Adrenal gland (tissue), 12 donors: Measurements from ENCODE around the gene DARS1. TPM values are rescaled to one million over a fixed set of nuclear protein-coding genes. Genes with fewer than 3 reads are reported as not detected.
"Not testable (repeated sequence)": the region's sequence is repeated elsewhere in the genome, so short reads cannot be mapped to it uniquely, and the experiment has no call there.

Source experiments
- DNase-seq, 7 donors: peaks; one replicate each; pipeline ENCODE4 v3.0.0-alpha.2; 2019 to 2020
- H3K27ac ChIP-seq, 5 donors: fragments of 200-600 bp; sonication (generic) in 4 of 5; 1 replicate in 3 of 5; 2 replicates in 2 of 5; pipeline versions ENCODE4 v1.5.1 to v1.8.0; 2016 to 2020; ENCODE audit warnings: mild to moderate bottlenecking in 1 of 5
- H3K27me3 ChIP-seq: fragments of 200-600 bp; 2 replicates; pipeline ENCODE4 v1.8.0; 2021
- H3K36me3 ChIP-seq, 2 donors: fragments of 200-600 bp; replicated peaks in 1 of 2; 1 replicate in 1 of 2; 2 replicates in 1 of 2; pipeline versions ENCODE4 v1.5.1 to v1.8.0; 2018 to 2022
- H3K4me1 ChIP-seq, 2 donors: fragments of 200-600 bp; replicated peaks in 1 of 2; 1 replicate in 1 of 2; 2 replicates in 1 of 2; pipeline versions ENCODE4 v1.5.1 to v1.8.0; 2018 to 2021
- H3K4me3 ChIP-seq, 4 donors: fragments of 200-600 bp; sonication (generic) in 3 of 4; one replicate each; pipeline ENCODE4 v1.5.1; 2016 to 2018
- H3K9me3 ChIP-seq, 3 donors: fragments of 200-600 bp; sonication (generic) in 1 of 3; replicated peaks in 1 of 3; 1 replicate in 2 of 3; 2 replicates in 1 of 3; pipeline versions ENCODE4 v1.5.1 to v1.8.0; 2016 to 2021
- POLR2A ChIP-seq, 2 donors: fragments of 450-650 bp; IDR thresholded peaks; one replicate each; pipeline ENCODE4 v1.6.1; 2017; ENCODE audit warnings: antibody characterized with exemption in 2 of 2, mild to moderate bottlenecking in 2 of 2, moderate library complexity in 1 of 2
- WGBS, 4 donors: extraction: QIAGEN DNeasy Blood & Tissue Kit in 2 of 4; methylation state at CpG; one replicate each; pipeline versions ENCODE4 v1.1.5 to v1.1.7; 2013 to 2017; 5-methylcytosine and 5-hydroxymethylcytosine counted together
- intact Hi-C, 2 donors: fragments of 100-400 bp; cut with DNase I; formaldehyde crosslinking; loops; one replicate each; pipeline versions ENCODE4 v1.14.1 to v1.15.0; 2022 to 2023
- polyA plus RNA-seq, 3 donors: library from polyadenylated mRNA; stranded (reverse); fragments of 200-250 nt in 2 of 3; fragments of 350-450 nt in 1 of 3; fragmentation: Illumina TruSeq in 1 of 3; extraction: RNeasy Lipid Tissue Mini Kit (QIAGEN cat#74804) in 1 of 3; gene quantifications; one replicate each; pipeline ENCODE4 v1.2.3, GENCODE V29; 2013 to 2014
- total RNA-seq, 9 donors: library from RNA; depleted of rRNA in 4 of 9; stranded (reverse); fragments of >200 nt in 4 of 9; fragments of 120-200 nt in 1 of 9; fragmentation: NEBNext Ultra II Directional in 1 of 9; extraction: Animal tissue kit (Norgen Biotek cat#: 25700) in 1 of 9; gene quantifications; one replicate each; pipeline versions ENCODE4 v1.1.0 to v1.2.4, GENCODE V29; 2013 to 2023
- TF ChIP-seq, protein P1 (sequence below), 6 experiments: fragments of 450-650 bp in 4 of 6; fragments of 200-600 bp in 2 of 6; sonication (generic) in 1 of 6; IDR thresholded peaks; 1 replicate in 5 of 6; 2 replicates in 1 of 6; pipeline versions ENCODE4 v1.5.1 to v1.8.0; 2016 to 2021; ENCODE audit warnings: antibody characterized with exemption in 6 of 6, mild to moderate bottlenecking in 2 of 6, moderate library complexity in 1 of 6
- donor health status: healthy with polysubstance abuse.
- donor health status: Bipolar disorder and iron deficiency.
- donor health status: DM: yes; HTN: yes; CAD: no.
- donor health status: DM: no; HTN: no; CAD: no.
- donor health status: DM: no; HTN: no; CAD: no.
- donor health status: DM: yes; HTN: yes; CAD: no.

DARS1 gene
- total and polyA plus RNA-seq, 12 donors: 50.6 to 159 (median 82.9) TPM

DNA sequence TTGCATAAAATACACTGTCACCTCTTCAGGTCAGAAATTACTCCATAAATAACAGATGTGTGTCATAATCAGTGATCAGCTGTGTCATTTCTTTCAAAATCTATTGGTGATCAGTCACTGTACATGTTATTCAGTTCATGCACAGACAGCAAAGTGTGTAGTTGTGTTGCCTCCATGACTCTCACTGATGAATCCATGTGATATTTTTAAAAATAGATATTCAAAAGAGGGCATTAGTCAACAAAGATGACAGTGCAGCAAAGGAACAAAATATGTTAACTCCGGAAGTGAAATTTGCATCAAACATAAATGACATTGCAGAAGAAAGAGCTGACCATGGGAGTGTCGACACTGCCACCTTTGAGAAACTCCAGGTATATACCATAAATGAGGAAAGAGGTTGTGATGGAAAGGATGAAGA is 92.0 kb downstream of the DARS1 start:
- 75 to 90% (median 77%) methylated on average over 2 of the region's 2 CpGs for WGBS, 4 donors
- DNase-seq: no peak
- no peaks in the 10 kb centered on the region for H3K27me3 ChIP-seq
- H3K36me3 ChIP-seq: no peaks in the 10 kb centered on the region
- intact Hi-C loops: no loop called here
- TF ChIP-seq POLR2A (IDR thresholded peaks at IDR 0.05): no peak
- TF ChIP-seq, protein P1, sequence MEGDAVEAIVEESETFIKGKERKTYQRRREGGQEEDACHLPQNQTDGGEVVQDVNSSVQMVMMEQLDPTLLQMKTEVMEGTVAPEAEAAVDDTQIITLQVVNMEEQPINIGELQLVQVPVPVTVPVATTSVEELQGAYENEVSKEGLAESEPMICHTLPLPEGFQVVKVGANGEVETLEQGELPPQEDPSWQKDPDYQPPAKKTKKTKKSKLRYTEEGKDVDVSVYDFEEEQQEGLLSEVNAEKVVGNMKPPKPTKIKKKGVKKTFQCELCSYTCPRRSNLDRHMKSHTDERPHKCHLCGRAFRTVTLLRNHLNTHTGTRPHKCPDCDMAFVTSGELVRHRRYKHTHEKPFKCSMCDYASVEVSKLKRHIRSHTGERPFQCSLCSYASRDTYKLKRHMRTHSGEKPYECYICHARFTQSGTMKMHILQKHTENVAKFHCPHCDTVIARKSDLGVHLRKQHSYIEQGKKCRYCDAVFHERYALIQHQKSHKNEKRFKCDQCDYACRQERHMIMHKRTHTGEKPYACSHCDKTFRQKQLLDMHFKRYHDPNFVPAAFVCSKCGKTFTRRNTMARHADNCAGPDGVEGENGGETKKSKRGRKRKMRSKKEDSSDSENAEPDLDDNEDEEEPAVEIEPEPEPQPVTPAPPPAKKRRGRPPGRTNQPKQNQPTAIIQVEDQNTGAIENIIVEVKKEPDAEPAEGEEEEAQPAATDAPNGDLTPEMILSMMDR (IDR thresholded peaks at IDR 0.05): no peak
- H3K4me3 ChIP-seq: no peak overlapping the region
- no peaks in the 10 kb centered on the region for H3K4me1 ChIP-seq
- H3K9me3 ChIP-seq: no peaks in the 10 kb centered on the region
- H3K27ac ChIP-seq: no peak overlapping the region

DNA sequence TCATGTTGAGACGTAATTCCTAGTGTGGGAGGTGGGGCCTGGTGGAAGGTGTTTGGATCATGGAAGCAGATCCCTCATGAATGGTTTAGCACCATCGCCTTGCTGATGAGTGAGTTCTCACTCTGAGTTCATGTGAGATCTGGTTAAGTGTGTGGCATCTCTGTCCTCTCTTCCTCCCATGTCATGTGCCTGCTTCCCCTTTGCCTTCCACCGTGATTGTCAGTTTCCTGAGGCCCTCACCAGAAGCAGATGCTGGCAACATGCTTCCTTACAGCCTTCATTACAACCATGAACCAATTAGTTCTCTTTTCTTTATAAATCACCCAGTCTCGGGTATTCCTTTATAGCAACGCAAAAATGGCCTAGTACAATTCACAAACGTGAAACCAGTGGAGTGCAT is 94.6 kb downstream of the DARS1 start:
- peak in 1 of 7 donors; percentile 17 for DNase-seq
- WGBS, 4 donors: 56 to 69% (median 61%) methylated on average over 6 of the region's 6 CpGs
- no peaks in the 10 kb centered on the region for H3K9me3 ChIP-seq
- intact Hi-C loops: no loop called here
- no peaks in the 10 kb centered on the region for H3K27me3 ChIP-seq
- TF ChIP-seq, protein P1 (IDR thresholded peaks at IDR 0.05): no peak
- no peak for TF ChIP-seq POLR2A (IDR thresholded peaks at IDR 0.05)
- H3K27ac ChIP-seq: no peak overlapping the region
- H3K36me3 ChIP-seq: no peaks in the 10 kb centered on the region
- H3K4me3 ChIP-seq: no peak overlapping the region
- H3K4me1 ChIP-seq: no peaks in the 10 kb centered on the region

GRCh38 chr2:135890149-135890548 is 95.3 kb downstream of the DARS1 start:
- DNase-seq: no peak
- H3K27ac ChIP-seq: no peak overlapping the region
- H3K36me3 ChIP-seq: no peaks in the 10 kb centered on the region
- TF ChIP-seq, protein P1 (IDR thresholded peaks at IDR 0.05): no peak
- no peak for TF ChIP-seq POLR2A (IDR thresholded peaks at IDR 0.05)
- no peaks in the 10 kb centered on the region for H3K9me3 ChIP-seq
- WGBS, 4 donors: 90 to 98% (median 92%) methylated on average over 4 of the region's 4 CpGs
- H3K4me1 ChIP-seq: no peaks in the 10 kb centered on the region
- intact Hi-C loops: no loop called here
- H3K27me3 ChIP-seq: no peaks in the 10 kb centered on the region
- no peak overlapping the region for H3K4me3 ChIP-seq

DNA sequence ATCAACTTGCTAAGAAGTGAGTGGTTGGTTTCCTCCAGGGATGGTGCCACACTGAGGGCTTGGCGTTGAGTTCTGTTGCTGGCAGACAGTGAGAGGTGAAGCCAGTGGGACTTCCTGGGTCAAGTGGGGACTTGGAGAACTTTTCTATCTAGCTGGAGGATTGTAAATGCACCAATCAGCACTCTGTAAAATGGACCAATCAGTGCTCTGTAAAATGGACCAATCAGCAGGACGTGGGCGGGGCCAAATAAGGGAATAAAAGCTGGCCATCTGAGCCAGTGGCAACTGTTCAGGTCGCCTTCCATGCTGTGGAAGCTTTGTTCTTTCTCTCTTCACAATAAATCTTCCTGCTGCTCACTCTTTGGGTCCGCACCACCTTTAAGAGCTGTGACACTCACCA is 96.8 kb downstream of the DARS1 start:
- intact Hi-C loops, H3K27me3 ChIP-seq, H3K4me3 ChIP-seq, DNase-seq, H3K4me1 ChIP-seq, H3K27ac ChIP-seq, H3K36me3 ChIP-seq, H3K9me3 ChIP-seq: not testable (repeated sequence)
- WGBS, 4 donors: 71 to 84% (median 83%) methylated on average over 5 of the region's 5 CpGs

- 86 to 95% (median 89%) methylated on average over 4 of the region's 4 CpGs for WGBS, 4 donors
- Histone ChIP-seq H3K4me1 (no peaks in the 10 kb centered on the region), H3K36me3 (no peaks in the 10 kb centered on the region), H3K27ac (no peak overlapping the region), H3K27me3 (no peaks in the 10 kb centered on the region), H3K9me3 (no peaks in the 10 kb centered on the region), H3K4me3 (no peak overlapping the region)
- no peak for TF ChIP-seq POLR2A (IDR thresholded peaks at IDR 0.05)
- TF ChIP-seq, protein P1 (IDR thresholded peaks at IDR 0.05): no peak
- DNase-seq: no peak
- intact Hi-C loops: no loop called here
Measured at GRCh38 chr2:135885709-135886108, 99.7 kb downstream of the DARS1 start.
